GM19099 (cell line): ENCODE measurements around the gene S1PR4.
A peak's percentile ranks its signal among the peaks of the same experiment; 100 is the strongest.

Experiments
- POLR2A ChIP-seq: IDR thresholded peaks from 3 replicates; pipeline ENCODE4 v1.6.1; 2011; ENCODE audit warnings: low read depth; ENCODE audit not compliant: insufficient read length; ENCODE audit errors: extremely low read depth

S1PR4 gene

GRCh38 chr19:3163943-3164342 lies 14.6 kb upstream of the S1PR4 start:
- no peak for TF ChIP-seq POLR2A

- TF ChIP-seq POLR2A, result no peak
Measured at GRCh38 chr19:3167533-3168272, 10.9 kb upstream of the S1PR4 start.

DNA sequence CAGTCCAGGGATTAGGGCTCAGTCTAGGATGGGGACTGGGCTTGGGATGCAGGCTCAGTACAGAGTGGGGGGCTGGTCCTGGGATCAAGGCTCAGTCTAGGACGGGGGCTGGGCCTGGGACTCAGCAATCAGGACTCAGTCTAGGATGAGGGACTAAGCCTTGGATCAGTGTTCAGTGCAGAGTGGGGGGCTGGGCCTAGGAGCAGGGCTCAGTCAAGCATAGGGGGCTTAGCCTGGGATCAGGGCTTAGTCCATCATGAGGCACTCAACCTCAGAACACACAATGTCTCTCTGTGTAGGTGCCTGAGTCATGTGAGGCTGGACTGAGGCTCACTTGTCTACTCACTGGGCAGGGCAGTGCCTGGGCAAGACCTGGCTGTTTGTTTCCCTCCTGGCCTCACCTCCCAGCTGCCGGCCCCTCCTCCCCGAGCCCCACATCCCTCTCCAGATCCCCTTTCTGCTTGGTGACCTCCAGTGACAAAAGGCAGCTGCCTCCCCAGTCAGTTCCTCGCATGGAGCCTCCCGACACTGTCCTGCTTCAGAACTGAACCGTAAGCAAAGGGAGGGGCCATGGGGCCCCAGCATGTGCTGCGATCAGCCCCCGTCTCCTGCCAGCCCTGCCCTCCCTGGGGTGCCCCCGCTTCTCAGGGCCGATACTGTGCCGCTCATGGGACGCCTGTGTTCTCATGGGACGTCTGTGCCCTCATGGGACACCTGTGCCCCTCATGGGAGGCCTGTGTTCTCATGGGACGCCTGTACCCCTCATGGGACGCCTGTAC lies 6.5 kb upstream of the S1PR4 start:
- TF ChIP-seq POLR2A, result no peak

DNA sequence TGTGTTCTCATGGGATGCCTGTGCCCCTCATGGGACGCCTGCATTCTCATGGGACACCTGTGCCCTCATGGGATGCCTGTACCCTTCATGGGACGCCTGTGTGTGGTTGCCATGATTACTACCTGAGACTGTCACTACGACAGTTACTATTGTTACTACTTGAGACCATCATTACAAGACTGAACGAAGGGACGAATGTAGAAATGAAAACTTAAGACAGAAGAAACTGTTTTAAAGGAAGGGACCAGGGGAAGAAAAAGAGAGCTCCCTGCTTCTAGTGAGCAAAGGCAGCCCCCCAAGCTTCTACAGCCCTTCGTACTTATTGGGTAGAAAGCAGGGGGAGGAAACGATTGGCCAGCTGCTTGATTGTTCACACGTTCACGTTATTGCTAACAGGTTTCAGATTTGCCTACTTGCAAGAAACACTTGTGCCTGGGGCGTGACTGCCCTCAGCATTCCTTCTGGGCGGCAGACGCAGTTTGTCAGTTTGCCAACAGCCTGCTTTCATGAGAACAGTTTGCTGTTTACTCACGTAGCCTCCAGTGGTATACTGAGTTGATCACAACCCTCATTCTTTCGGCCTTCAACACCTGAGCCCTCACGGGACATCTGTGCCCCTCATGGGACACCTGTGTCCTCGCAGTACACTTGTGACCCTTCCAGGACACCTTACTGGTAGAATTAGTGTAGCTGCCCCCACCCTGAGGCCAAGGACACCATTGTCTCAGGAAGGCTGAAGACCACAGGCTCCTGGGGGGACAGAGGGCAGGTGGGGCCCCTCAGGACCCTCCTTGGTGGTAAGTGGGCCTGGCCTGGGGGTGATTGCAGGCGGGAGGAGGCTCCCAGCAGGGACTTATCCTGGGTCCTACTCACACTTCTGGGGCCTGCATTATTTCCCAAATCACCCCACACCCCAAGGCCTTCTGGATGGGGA lies 2.5 kb upstream of the S1PR4 start:
- peak; percentile 37 for TF ChIP-seq POLR2A

- TF ChIP-seq POLR2A, result no peak
Measured at GRCh38 chr19:3176715-3177501, 1.7 kb upstream of the S1PR4 start.

- no peak for TF ChIP-seq POLR2A
Measured at GRCh38 chr19:3178973-3179738, 587 bp downstream of the S1PR4 start.

DNA sequence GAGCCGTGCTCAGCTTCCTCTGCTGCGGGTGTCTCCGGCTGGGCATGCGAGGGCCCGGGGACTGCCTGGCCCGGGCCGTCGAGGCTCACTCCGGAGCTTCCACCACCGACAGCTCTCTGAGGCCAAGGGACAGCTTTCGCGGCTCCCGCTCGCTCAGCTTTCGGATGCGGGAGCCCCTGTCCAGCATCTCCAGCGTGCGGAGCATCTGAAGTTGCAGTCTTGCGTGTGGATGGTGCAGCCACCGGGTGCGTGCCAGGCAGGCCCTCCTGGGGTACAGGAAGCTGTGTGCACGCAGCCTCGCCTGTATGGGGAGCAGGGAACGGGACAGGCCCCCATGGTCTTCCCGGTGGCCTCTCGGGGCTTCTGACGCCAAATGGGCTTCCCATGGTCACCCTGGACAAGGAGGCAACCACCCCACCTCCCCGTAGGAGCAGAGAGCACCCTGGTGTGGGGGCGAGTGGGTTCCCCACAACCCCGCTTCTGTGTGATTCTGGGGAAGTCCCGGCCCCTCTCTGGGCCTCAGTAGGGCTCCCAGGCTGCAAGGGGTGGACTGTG lies 1.2 kb downstream of the S1PR4 start:
- no peak for TF ChIP-seq POLR2A

GRCh38 chr19:3183721-3184641 lies 5.4 kb downstream of the S1PR4 start:
- no peak for TF ChIP-seq POLR2A

- TF ChIP-seq POLR2A, result no peak
Measured at GRCh38 chr19:3184847-3185460, 6.4 kb downstream of the S1PR4 start.

DNA sequence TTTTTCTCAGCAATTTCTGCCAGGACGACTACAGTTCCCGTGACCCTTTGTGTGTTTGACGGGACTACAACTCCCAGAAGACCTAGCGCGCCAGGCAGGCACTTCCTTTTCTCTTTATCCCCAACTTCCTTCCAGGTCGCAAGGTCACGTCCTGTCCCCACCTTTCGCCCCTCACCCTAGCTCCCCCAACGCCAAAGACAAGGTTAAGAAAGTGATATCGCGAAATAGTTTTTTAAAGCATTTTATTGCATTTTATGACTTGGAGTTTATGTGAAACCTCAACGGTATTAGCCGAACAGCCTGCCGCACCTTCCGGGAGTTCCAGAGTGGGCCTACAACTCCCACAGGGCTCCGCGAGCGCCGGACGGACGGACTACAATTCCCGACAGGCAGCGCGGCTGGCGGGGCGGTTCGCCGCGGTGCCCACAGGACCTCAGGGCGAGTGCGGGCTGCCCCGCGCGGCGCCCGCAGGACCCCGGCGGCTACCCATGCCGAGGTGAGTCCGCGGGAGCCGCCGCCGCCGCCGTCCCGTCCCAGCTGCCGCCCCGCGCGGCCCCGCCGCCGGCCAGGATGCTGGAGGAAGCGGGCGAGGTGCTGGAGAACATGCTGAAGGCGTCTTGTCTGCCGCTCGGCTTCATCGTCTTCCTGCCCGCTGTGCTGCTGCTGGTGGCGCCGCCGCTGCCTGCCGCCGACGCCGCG lies 7.0 kb downstream of the S1PR4 start, which contains the start of gene NCLN:
NCLN (plus strand) TSS at position 470 of the 699 bp plus-strand sequence; CDS start at position 571, 101 bp downstream.
- peak; percentile 57 for TF ChIP-seq POLR2A

DNA sequence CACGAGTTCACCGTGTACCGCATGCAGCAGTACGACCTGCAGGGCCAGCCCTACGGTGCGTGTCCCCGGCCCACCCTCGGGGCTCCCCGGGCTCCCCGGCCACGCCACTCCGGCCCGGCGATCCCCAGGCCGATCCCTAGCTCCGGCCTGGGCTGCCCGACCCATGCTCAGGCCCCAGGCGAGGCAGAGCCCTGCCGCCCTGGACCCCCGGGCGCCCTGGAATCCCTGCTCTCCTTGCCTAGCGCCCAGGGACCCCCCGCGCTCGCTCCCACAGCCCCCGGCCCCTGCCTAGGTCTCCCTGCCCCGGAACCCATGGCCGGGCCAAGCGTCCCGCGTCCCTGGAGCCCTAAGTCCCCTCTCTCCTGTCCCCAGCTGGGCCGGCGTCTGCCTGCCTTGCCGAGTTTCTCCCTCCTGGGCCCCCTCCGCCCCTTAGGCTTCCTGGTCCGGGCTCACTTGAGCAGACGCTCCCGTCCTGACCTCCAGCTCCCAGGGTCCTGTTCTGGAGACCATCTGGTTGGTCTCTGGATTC lies 7.7 kb downstream of the S1PR4 start:
- TF ChIP-seq POLR2A, result no peak
